AG04450 (cell line): ENCODE measurements around the gene IFI35. TPM values are rescaled to one million over a fixed set of nuclear protein-coding genes. Genes with fewer than 3 reads are reported as not detected.

Experiments used
- CTCF ChIA-PET: fragments of 300-600, 350-600 bp; formaldehyde crosslinking; extraction: SDS; loops from one replicate; lab custom pipeline; 2022; ENCODE audit warnings: antibody characterized with exemption, inconsistent platforms; lab: Charles Lee
- POLR2A ChIA-PET: fragments of 350-600 bp; formaldehyde crosslinking; extraction: SDS; loops from one replicate; lab custom pipeline; 2021; ENCODE audit warnings: antibody characterized with exemption, inconsistent platforms; lab: Yijun Ruan, JAX
- DNase-seq: peaks from one replicate; pipeline ENCODE4 v3.0.0-alpha.2; 2011; ENCODE audit warnings: low read depth, low spot score
- H3K27ac ChIP-seq: one replicate; pipeline ENCODE4 v1.5.1; 2012; ENCODE audit warnings: low read depth, low read length, control low read depth
- H3K27me3 ChIP-seq: one replicate; pipeline ENCODE4 v1.6.0; 2012; ENCODE audit warnings: low read length; ENCODE audit not compliant: control insufficient read depth, insufficient read depth
- H3K4me3 ChIP-seq: 2 replicates; pipeline ENCODE4 v1.5.1; 2011; ENCODE audit warnings: mild to moderate bottlenecking, low read depth, low read length, control low read depth
- H3K9me3 ChIP-seq: 2 replicates; pipeline ENCODE4 v1.5.1; 2012; ENCODE audit warnings: low read length; ENCODE audit not compliant: control insufficient read depth, insufficient read depth
- CTCF ChIP-seq: IDR thresholded peaks from 2 replicates; pipeline ENCODE4 v1.5.1; 2011; ENCODE audit warnings: low read depth, low read length, control low read depth, inconsistent platforms
- polyA plus RNA-seq: library from polyadenylated mRNA; depleted of rRNA; stranded (reverse); fragments of >200 nt; gene quantifications from 2 replicates; pipeline ENCODE4 v1.2.3, GENCODE V29; 2011; rRNA removed
- small RNA-seq: library from RNA; depleted of rRNA; stranded (forward); fragments of <200 nt; gene quantifications from one replicate; pipeline ENCODE3, GENCODE V24; 2012; ENCODE audit warnings: low read depth; ENCODE audit not compliant: insufficient read length

The IFI35 gene
- polyA plus RNA-seq, 1 experiment, result 24.1 TPM

DNA sequence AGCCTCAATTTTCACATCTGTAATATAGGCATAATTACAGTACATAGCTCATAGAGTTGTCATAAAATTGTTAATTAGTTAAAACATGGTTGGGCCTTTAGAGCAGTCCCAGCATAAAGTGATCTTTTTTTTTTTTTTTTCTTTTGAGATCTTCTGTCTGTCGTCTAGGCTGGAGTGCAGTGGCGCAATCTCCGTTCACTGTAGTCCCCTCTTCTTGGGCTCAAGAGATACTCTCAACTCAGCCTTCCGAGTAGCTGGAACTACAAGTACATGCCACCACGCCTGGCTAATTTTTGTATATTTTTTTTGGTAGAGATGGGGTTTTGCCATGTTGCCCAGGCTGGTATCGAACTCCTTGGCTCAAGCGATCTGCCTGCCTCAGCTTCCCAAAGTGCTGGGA lies 49.5 kb downstream of the IFI35 start:
- ChIA-PET POLR2A (interaction anchor here (0.6 kb wide), 1 partner anchor 131 kb away, joined by 6 read pairs; no protein-coding TSS in a partner anchor), CTCF (interaction anchor here (0.5 to 0.6 kb wide), 2 partner anchors 40 to 253 kb away, joined by 3 read pairs; no protein-coding TSS in a partner anchor)
- H3K9me3 ChIP-seq, result no peaks in the 10 kb centered on the region

GRCh38 chr17:43062984-43063638 lies 56.5 kb downstream of the IFI35 start:
- ChIA-PET POLR2A (no interaction called here), CTCF (no interaction called here)
- no peak for TF ChIP-seq CTCF
- Histone ChIP-seq H3K4me3 (no peak overlapping the region), H3K27ac (no peak overlapping the region), H3K9me3 (no peaks in the 10 kb centered on the region), H3K27me3 (no peaks in the 10 kb centered on the region)
- DNase-seq, result no peak

More for the DNA sequence above, 49.5 kb downstream of the IFI35 start:
- no peak for DNase-seq
- TF ChIP-seq CTCF, result no peak
- Histone ChIP-seq H3K27ac (no peak overlapping the region), H3K4me3 (no peak overlapping the region), H3K27me3 (no peaks in the 10 kb centered on the region)

Small RNAs within 50 kb of the gene (small RNA-seq; reads per million reads assigned to genes)
- gene AARSD1, result not detected

Other genes starting within 250 kb of the IFI35 start
- gene RAMP2, start 245.6 kb upstream of the IFI35 start, polyA plus RNA-seq, result 1.4 and 1.7 TPM in 2 replicates
- 94.0 and 107 TPM in 2 replicates for gene VPS25, start 233.3 kb upstream of the IFI35 start, polyA plus RNA-seq
- gene WNK4, start 226.2 kb upstream of the IFI35 start, polyA plus RNA-seq, result 2.3 and 2.7 TPM in 2 replicates
- gene COA3, start 208.1 kb upstream of the IFI35 start, polyA plus RNA-seq, result 86.7 and 96.3 TPM in 2 replicates
- gene CNTD1, start 207.9 kb upstream of the IFI35 start, polyA plus RNA-seq, result 0.09 and 0.14 TPM in 2 replicates
- gene BECN1, start 182.5 kb upstream of the IFI35 start, polyA plus RNA-seq, result 106 and 107 TPM in 2 replicates
- gene PSME3, start 173.4 kb upstream of the IFI35 start, polyA plus RNA-seq, result 111 and 129 TPM in 2 replicates
- 0.16 and 0.33 TPM in 2 replicates for gene AOC2, start 162.2 kb upstream of the IFI35 start, polyA plus RNA-seq
- 0.10 and 0.12 TPM in 2 replicates for gene AOC3, start 155.6 kb upstream of the IFI35 start, polyA plus RNA-seq
- gene G6PC1, start 106.0 kb upstream of the IFI35 start, polyA plus RNA-seq, result not detected in 2 replicates
- gene AARSD1, start 42.3 kb upstream of the IFI35 start, polyA plus RNA-seq, result 39.7 and 39.8 TPM in 2 replicates
- gene PTGES3L, start 26.7 kb upstream of the IFI35 start, polyA plus RNA-seq, result 1.8 and 1.9 TPM in 2 replicates
- gene RUNDC1, start 26.2 kb upstream of the IFI35 start, polyA plus RNA-seq, result 8.7 and 9.4 TPM in 2 replicates
- gene RPL27, start 8.4 kb upstream of the IFI35 start, polyA plus RNA-seq, result 4,202 and 4,485 TPM in 2 replicates
- gene VAT1, start 15.6 kb downstream of the IFI35 start, polyA plus RNA-seq, result 228 and 236 TPM in 2 replicates
- 1.7 and 2.1 TPM in 2 replicates for gene RND2, start 18.4 kb downstream of the IFI35 start, polyA plus RNA-seq
- gene BRCA1, start 118.6 kb downstream of the IFI35 start, polyA plus RNA-seq, result 5.1 and 8.1 TPM in 2 replicates
- gene NBR1, start 164.4 kb downstream of the IFI35 start, polyA plus RNA-seq, result 103 and 107 TPM in 2 replicates
- gene TMEM106A, start 205.1 kb downstream of the IFI35 start, polyA plus RNA-seq, result 4.5 and 5.1 TPM in 2 replicates
- not detected in 2 replicates for gene CCDC200, start 221.8 kb downstream of the IFI35 start, polyA plus RNA-seq
- gene RNU2-1, start 227.2 kb downstream of the IFI35 start, polyA plus RNA-seq, result not detected in 2 replicates